Neural progenitor cell (in vitro differentiated cells): ENCODE data around the gene FAM78A. TPM values are rescaled to one million over a fixed set of nuclear protein-coding genes. Genes with fewer than 3 reads are reported as not detected.

Source experiments
- DNase-seq: peaks from one replicate; pipeline ENCODE4 v3.0.0-alpha.2; 2016; ENCODE audit warnings: low spot score
- H2AFZ ChIP-seq: fragments of 200-600 bp; sonication (generic); replicated peaks from 2 replicates; pipeline ENCODE4 v1.6.1; 2016; ENCODE audit warnings: antibody characterized with exemption
- H3F3A ChIP-seq: fragments of 200-600 bp; sonication (generic); 2 replicates; pipeline ENCODE4 v1.6.1; 2016; ENCODE audit warnings: antibody characterized with exemption, low read depth
- H3K27ac ChIP-seq: fragments of 200-600 bp; sonication (generic); 2 replicates; pipeline ENCODE4 v1.5.1; 2016; ENCODE audit warnings: mild to moderate bottlenecking
- H3K27me3 ChIP-seq: fragments of 200-600 bp; sonication (generic); 2 replicates; pipeline ENCODE4 v1.6.1; 2016; ENCODE audit warnings: mild to moderate bottlenecking, moderate library complexity
- H3K36me3 ChIP-seq: fragments of 200-600 bp; sonication (generic); 2 replicates; pipeline ENCODE4 v1.5.1; 2016
- H3K4me1 ChIP-seq: fragments of 200-600 bp; sonication (generic); 2 replicates; pipeline ENCODE4 v1.6.1; 2016; ENCODE audit warnings: mixed run types
- H3K4me2 ChIP-seq: fragments of 200-600 bp; sonication (generic); 2 replicates; pipeline ENCODE4 v1.6.1; 2016
- H3K4me3 ChIP-seq: fragments of 200-600 bp; sonication (generic); 2 replicates; pipeline ENCODE4 v1.5.1; 2016
- H3K79me2 ChIP-seq: fragments of 200-600 bp; sonication (generic); 2 replicates; pipeline ENCODE4 v1.6.1; 2016; ENCODE audit warnings: low read depth
- H3K9ac ChIP-seq: fragments of 200-600 bp; sonication (generic); 2 replicates; pipeline ENCODE4 v1.6.1; 2016
- H3K9me3 ChIP-seq: fragments of 200-600 bp; sonication (generic); 2 replicates; pipeline ENCODE4 v1.5.1; 2016; ENCODE audit warnings: low read depth
- H4K20me1 ChIP-seq: fragments of 200-600 bp; sonication (generic); 2 replicates; pipeline ENCODE4 v1.6.1; 2016; ENCODE audit warnings: low read depth
- H3K27ac Mint-ChIP-seq: 3 replicates; pipeline ENCODE4 v1.8.0; 2021; ENCODE audit warnings: mixed read lengths
- H3K27me3 Mint-ChIP-seq: 2 replicates; pipeline ENCODE4 v1.8.0; 2022; ENCODE audit warnings: low read depth, mild to moderate bottlenecking, inconsistent platforms, moderate library complexity, mixed read lengths; ENCODE audit not compliant: insufficient read depth
- H3K36me3 Mint-ChIP-seq: 3 replicates; pipeline ENCODE4 v1.8.0; 2021; ENCODE audit warnings: mixed read lengths
- H3K4me1 Mint-ChIP-seq: 3 replicates; pipeline ENCODE4 v1.8.0; 2021; ENCODE audit warnings: mixed read lengths
- H3K4me3 Mint-ChIP-seq: 3 replicates; pipeline ENCODE4 v1.8.0; 2021; ENCODE audit warnings: mild to moderate bottlenecking, moderate library complexity, mixed read lengths
- H3K9me3 Mint-ChIP-seq: 3 replicates; pipeline ENCODE4 v1.8.0; 2020; ENCODE audit warnings: mixed read lengths
- EZH2 ChIP-seq: fragments of 200-600 bp; sonication (generic); IDR thresholded peaks from 2 replicates; pipeline ENCODE4 v1.6.1; 2017; ENCODE audit warnings: antibody characterized with exemption, mild to moderate bottlenecking, moderate library complexity
- EZH2phosphoT487 ChIP-seq: fragments of 200-600 bp; sonication (generic); IDR thresholded peaks from 2 replicates; pipeline ENCODE4 v1.6.1; 2017; ENCODE audit warnings: antibody characterized with exemption
- total RNA-seq: library from RNA; depleted of rRNA; stranded (reverse); fragments of >200 nt; gene quantifications from 2 replicates; pipeline ENCODE4 v1.2.3, GENCODE V29; 2015; ENCODE audit warnings: low replicate concordance
- TF ChIP-seq, protein P1 (sequence below): fragments of 200-600 bp; sonication (generic); IDR thresholded peaks from 2 replicates; pipeline ENCODE4 v1.5.1; 2017; ENCODE audit warnings: antibody characterized with exemption, mild to moderate bottlenecking

Gene FAM78A
- total RNA-seq, 1 donor from 2014 or later, result 0.32 TPM

DNA sequence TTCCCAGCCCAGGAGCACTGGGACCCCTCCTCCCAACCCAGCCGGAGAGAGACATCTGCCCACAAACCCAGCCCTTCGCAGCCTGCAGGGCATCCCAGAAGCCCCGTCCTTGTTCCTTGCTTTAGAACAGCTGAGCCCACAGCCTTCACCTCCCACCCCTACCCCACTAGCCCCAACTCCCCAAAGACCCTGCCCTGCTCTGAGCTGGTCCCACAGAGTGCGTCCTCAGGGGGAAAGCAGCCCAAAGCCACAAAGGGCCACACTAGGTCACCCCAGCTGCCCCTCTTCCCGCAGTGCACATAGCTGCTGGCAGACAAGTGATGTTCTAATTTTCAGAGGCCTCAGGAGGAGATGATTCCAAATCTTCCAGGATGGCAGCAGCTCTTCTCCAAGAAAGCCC is 22.0 kb upstream of the FAM78A start:
- Mint-ChIP-seq H3K27me3 (peaks cover 14% of the 10 kb centered on the region), H3K4me1 (no peaks in the 10 kb centered on the region), H3K27ac (peak overlapping the region; percentile 21), H3K36me3 (no peaks in the 10 kb centered on the region), H3K9me3 (no peaks in the 10 kb centered on the region), H3K4me3 (no peak overlapping the region)
- DNase-seq, result no peak
- H3K4me2 ChIP-seq, result no peak overlapping the region
- H3K27ac ChIP-seq, result no peak overlapping the region
- H3K79me2 ChIP-seq, result no peaks in the 10 kb centered on the region
- no peaks in the 10 kb centered on the region for H4K20me1 ChIP-seq
- no peak overlapping the region for H3K9ac ChIP-seq
- H3K4me1 ChIP-seq, result no peaks in the 10 kb centered on the region
- TF ChIP-seq EZH2phosphoT487, result no peak
- TF ChIP-seq, protein P1, sequence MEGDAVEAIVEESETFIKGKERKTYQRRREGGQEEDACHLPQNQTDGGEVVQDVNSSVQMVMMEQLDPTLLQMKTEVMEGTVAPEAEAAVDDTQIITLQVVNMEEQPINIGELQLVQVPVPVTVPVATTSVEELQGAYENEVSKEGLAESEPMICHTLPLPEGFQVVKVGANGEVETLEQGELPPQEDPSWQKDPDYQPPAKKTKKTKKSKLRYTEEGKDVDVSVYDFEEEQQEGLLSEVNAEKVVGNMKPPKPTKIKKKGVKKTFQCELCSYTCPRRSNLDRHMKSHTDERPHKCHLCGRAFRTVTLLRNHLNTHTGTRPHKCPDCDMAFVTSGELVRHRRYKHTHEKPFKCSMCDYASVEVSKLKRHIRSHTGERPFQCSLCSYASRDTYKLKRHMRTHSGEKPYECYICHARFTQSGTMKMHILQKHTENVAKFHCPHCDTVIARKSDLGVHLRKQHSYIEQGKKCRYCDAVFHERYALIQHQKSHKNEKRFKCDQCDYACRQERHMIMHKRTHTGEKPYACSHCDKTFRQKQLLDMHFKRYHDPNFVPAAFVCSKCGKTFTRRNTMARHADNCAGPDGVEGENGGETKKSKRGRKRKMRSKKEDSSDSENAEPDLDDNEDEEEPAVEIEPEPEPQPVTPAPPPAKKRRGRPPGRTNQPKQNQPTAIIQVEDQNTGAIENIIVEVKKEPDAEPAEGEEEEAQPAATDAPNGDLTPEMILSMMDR, result no peak
- TF ChIP-seq EZH2, result no peak
- H3K27me3 ChIP-seq, result no peaks in the 10 kb centered on the region
- no peaks in the 10 kb centered on the region for H3K36me3 ChIP-seq
- no peaks in the 10 kb centered on the region for H3K9me3 ChIP-seq
- no peak overlapping the region for H3K4me3 ChIP-seq
- no peaks in the 10 kb centered on the region for H3F3A ChIP-seq
- H2AFZ ChIP-seq, result no peak overlapping the region

DNA sequence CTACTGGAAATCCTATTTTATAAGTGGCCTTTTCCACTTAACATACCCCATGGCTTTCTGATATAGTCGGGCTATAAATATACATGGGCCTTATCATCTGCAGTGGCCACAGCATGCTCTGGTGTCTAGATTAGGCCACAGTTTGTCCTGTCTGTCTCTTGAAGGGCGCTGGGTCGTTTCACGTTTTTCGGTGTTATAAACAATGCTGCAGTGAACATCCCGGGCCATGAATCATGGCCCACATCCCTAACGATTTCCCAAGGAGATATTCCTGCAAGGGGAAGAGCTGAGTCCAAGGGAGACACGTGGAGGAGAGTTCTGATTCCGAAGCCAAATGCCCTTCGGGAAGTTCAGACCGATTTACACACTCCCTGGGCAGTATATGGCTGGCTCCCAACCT is 21.6 kb upstream of the FAM78A start:
- H3K4me1 ChIP-seq, result no peaks in the 10 kb centered on the region
- no peak overlapping the region for H3K9ac ChIP-seq
- no peak overlapping the region for H3K4me2 ChIP-seq
- no peaks in the 10 kb centered on the region for H3F3A ChIP-seq
- H4K20me1 ChIP-seq, result no peaks in the 10 kb centered on the region
- no peak overlapping the region for H3K27ac ChIP-seq
- TF ChIP-seq, protein P1, result no peak
- TF ChIP-seq EZH2 (no peak), EZH2phosphoT487 (no peak)
- H2AFZ ChIP-seq, result no peak overlapping the region
- Mint-ChIP-seq H3K36me3 (no peaks in the 10 kb centered on the region), H3K9me3 (no peaks in the 10 kb centered on the region), H3K4me1 (no peaks in the 10 kb centered on the region), H3K4me3 (no peak overlapping the region), H3K27ac (peak overlapping the region; percentile 91), H3K27me3 (peaks cover 14% of the 10 kb centered on the region)
- no peaks in the 10 kb centered on the region for H3K79me2 ChIP-seq
- H3K4me3 ChIP-seq, result no peak overlapping the region
- no peaks in the 10 kb centered on the region for H3K9me3 ChIP-seq
- H3K36me3 ChIP-seq, result no peaks in the 10 kb centered on the region
- DNase-seq, result no peak
- no peaks in the 10 kb centered on the region for H3K27me3 ChIP-seq

GRCh38 chr9:131296906-131297500 is 20.7 kb upstream of the FAM78A start:
- Mint-ChIP-seq H3K4me1 (no peaks in the 10 kb centered on the region), H3K9me3 (no peaks in the 10 kb centered on the region), H3K27me3 (peaks cover 10% of the 10 kb centered on the region), H3K27ac (no peak overlapping the region), H3K4me3 (no peak overlapping the region), H3K36me3 (no peaks in the 10 kb centered on the region)
- Histone ChIP-seq H3K4me3 (no peak overlapping the region), H3K4me1 (no peaks in the 10 kb centered on the region), H3K36me3 (no peaks in the 10 kb centered on the region), H3F3A (no peaks in the 10 kb centered on the region), H3K79me2 (no peaks in the 10 kb centered on the region), H3K4me2 (no peak overlapping the region), H3K9me3 (no peaks in the 10 kb centered on the region), H3K9ac (no peak overlapping the region), H3K27ac (no peak overlapping the region), H3K27me3 (no peaks in the 10 kb centered on the region), H4K20me1 (no peaks in the 10 kb centered on the region), H2AFZ (no peak overlapping the region)
- DNase-seq, result no peak
- no peak for TF ChIP-seq EZH2
- TF ChIP-seq, protein P1, result no peak
- no peak for TF ChIP-seq EZH2phosphoT487
